Measurements from ENCODE around the gene ZNF787.

ZNF787 gene

DNA sequence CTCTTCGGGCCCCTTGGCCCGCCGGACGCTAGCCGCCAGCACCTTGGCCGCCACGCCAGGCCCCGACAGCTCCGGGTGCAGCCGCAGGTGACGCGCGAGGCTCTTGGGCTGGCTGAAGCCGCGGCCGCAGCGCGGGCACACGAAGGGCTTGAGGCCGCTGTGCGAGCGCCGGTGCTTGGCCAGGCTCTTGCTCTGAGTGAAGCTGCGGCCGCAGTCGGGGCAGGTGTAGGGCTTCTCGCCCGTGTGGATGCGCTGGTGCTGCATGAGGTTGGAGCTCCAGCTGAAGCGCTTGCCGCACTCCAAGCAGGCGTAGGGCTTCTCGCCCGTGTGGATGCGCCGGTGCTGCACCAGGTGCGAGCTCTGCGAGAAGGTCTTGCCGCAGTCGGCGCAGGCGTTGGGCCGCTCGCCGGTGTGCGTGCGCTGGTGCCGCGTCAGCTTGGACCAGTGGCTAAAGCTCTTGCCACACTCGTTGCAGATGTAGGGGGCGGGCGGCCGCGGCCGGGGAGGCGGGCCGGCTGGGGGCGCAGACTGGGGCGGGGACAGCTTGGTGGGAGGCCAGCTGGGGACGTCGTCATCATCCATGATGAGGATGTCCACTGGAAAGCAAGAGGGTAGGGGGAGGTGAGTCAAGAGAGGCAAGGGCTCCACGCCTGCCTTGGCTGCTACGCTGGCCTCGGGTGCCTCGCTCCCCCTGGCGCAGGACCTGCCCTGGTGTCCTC, 32.4 kb downstream of the ZNF787 start:
- H3K4me3 ChIP-seq (replicated peaks; ENCODE audit: insufficient read depth, low read length), result no peak overlapping the region
- no peak for DNase-seq (ENCODE audit: low read depth in 1 of 2, low spot score in 1 of 2)
- TF ChIP-seq SPI1 (IDR thresholded peaks at IDR 0.05; ENCODE audit: borderline replicate concordance, low read depth) (no peak), POLR2AphosphoS5 (IDR thresholded peaks at IDR 0.05; ENCODE audit: low read depth) (no peak), GABPA (IDR thresholded peaks at IDR 0.05; ENCODE audit: low read depth) (no peak)
- TF ChIP-seq, protein P1, sequence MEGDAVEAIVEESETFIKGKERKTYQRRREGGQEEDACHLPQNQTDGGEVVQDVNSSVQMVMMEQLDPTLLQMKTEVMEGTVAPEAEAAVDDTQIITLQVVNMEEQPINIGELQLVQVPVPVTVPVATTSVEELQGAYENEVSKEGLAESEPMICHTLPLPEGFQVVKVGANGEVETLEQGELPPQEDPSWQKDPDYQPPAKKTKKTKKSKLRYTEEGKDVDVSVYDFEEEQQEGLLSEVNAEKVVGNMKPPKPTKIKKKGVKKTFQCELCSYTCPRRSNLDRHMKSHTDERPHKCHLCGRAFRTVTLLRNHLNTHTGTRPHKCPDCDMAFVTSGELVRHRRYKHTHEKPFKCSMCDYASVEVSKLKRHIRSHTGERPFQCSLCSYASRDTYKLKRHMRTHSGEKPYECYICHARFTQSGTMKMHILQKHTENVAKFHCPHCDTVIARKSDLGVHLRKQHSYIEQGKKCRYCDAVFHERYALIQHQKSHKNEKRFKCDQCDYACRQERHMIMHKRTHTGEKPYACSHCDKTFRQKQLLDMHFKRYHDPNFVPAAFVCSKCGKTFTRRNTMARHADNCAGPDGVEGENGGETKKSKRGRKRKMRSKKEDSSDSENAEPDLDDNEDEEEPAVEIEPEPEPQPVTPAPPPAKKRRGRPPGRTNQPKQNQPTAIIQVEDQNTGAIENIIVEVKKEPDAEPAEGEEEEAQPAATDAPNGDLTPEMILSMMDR (IDR thresholded peaks at IDR 0.05; ENCODE audit: insufficient read depth, low read length), result no peak
- H3K27me3 ChIP-seq (ENCODE audit: insufficient read depth, poor library complexity, severe bottlenecking), result no peaks in the 10 kb centered on the region
- H3K27ac ChIP-seq (replicated peaks), result no peak overlapping the region

DNA sequence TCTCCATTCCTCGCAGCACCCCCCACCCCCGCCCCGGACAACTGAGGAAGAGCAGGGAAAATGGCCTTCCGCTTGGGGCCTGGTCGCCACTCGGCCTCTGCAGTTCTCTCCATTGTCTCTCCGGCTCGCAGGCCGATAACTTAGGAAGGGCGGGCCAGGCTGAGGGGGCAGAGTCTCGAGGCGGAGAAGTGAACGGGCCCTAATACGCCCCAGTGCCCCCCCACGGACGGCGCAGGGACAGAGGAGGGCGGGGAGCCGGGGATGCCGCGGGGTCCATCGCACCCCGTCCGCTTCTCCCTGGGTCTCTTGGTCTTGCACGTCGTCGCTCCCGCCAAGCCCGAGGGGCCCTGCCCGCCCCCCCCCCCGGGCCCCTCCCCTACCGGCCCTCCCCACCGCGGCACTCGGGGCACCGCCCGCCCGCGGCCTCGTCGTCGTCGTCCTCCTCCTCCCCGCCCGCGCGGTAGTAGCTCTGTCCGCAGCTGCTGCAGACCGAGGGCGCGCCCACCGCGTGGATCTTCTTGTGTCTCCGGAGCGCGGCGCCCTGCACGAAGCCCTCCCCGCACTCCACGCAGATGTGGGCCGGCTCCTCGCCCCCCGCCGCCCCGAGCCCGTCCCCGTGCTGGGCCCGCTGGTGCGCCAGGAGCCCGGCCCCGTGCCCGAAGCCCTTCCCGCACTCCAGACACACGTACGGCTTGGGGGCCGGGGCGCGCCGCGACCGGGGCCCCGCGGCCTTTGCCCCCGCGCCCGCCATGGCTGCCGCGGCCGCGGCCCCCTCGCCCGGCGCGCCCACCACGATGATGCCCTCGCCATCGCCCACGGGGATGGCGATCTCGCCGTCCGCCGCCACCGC, 33.2 kb downstream of the ZNF787 start:
- no peak for DNase-seq (ENCODE audit: low read depth in 1 of 2, low spot score in 1 of 2)
- Histone ChIP-seq H3K4me3 (replicated peaks; ENCODE audit: insufficient read depth, low read length) (no peak overlapping the region), H3K27me3 (ENCODE audit: insufficient read depth, poor library complexity, severe bottlenecking) (no peaks in the 10 kb centered on the region), H3K27ac (replicated peaks) (no peak overlapping the region)
- TF ChIP-seq, protein P1 (IDR thresholded peaks at IDR 0.05; ENCODE audit: insufficient read depth, low read length), result no peak
- no peak for TF ChIP-seq GABPA (IDR thresholded peaks at IDR 0.05; ENCODE audit: low read depth)
- TF ChIP-seq SPI1 (IDR thresholded peaks at IDR 0.05; ENCODE audit: borderline replicate concordance, low read depth), result no peak
- TF ChIP-seq, protein P2, sequence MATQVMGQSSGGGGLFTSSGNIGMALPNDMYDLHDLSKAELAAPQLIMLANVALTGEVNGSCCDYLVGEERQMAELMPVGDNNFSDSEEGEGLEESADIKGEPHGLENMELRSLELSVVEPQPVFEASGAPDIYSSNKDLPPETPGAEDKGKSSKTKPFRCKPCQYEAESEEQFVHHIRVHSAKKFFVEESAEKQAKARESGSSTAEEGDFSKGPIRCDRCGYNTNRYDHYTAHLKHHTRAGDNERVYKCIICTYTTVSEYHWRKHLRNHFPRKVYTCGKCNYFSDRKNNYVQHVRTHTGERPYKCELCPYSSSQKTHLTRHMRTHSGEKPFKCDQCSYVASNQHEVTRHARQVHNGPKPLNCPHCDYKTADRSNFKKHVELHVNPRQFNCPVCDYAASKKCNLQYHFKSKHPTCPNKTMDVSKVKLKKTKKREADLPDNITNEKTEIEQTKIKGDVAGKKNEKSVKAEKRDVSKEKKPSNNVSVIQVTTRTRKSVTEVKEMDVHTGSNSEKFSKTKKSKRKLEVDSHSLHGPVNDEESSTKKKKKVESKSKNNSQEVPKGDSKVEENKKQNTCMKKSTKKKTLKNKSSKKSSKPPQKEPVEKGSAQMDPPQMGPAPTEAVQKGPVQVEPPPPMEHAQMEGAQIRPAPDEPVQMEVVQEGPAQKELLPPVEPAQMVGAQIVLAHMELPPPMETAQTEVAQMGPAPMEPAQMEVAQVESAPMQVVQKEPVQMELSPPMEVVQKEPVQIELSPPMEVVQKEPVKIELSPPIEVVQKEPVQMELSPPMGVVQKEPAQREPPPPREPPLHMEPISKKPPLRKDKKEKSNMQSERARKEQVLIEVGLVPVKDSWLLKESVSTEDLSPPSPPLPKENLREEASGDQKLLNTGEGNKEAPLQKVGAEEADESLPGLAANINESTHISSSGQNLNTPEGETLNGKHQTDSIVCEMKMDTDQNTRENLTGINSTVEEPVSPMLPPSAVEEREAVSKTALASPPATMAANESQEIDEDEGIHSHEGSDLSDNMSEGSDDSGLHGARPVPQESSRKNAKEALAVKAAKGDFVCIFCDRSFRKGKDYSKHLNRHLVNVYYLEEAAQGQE (IDR thresholded peaks at IDR 0.05; ENCODE audit: insufficient replicate concordance, low read depth), result no peak
- no peak for TF ChIP-seq POLR2AphosphoS5 (IDR thresholded peaks at IDR 0.05; ENCODE audit: low read depth)

DNA sequence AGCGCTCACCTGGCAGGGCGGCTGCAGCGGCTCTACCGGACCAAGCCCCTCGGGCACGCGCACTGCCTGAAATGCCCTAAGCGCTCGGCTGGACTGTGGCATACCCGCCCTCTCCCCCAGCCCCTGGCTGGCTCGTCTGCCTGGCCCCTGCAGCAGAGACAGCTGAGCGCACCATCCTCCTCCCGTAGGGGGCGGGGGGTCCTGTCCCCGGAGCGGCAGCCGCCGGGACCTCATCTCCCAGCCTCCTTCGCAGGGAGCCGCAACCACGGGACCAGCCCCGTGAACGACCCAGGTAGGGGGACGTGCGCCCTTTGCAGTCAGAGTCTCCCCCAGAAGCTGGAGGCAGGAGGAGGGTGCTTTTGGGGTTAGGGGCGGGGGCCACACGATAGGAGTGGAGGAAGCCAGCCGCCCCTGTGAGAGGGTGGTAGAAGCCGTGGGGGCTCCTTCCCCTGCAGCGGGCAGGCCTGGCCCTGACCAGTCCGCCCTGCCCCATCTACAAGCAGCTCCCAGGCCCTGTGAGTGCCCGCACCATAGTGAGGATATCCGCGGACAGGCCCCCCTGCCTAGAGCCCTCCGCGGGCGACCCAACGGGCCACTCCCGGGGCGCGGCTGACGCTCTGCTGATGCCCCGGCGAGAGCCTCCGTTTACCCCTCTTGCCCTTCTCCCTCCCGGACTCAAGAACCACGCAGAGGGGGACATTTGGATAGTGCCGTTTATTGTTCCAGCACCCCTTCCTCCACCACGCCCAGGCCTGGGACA, 34.2 kb downstream of the ZNF787 start:
- Histone ChIP-seq H3K27me3 (ENCODE audit: insufficient read depth, poor library complexity, severe bottlenecking) (no peaks in the 10 kb centered on the region), H3K4me3 (replicated peaks; ENCODE audit: insufficient read depth, low read length) (no peak overlapping the region), H3K27ac (replicated peaks) (no peak overlapping the region)
- TF ChIP-seq, protein P1 (IDR thresholded peaks at IDR 0.05; ENCODE audit: insufficient read depth, low read length), result no peak
- no peak for TF ChIP-seq SPI1 (IDR thresholded peaks at IDR 0.05; ENCODE audit: borderline replicate concordance, low read depth)
- TF ChIP-seq, protein P2 (IDR thresholded peaks at IDR 0.05; ENCODE audit: insufficient replicate concordance, low read depth), result no peak
- TF ChIP-seq GABPA (IDR thresholded peaks at IDR 0.05; ENCODE audit: low read depth), result no peak
- TF ChIP-seq POLR2AphosphoS5 (IDR thresholded peaks at IDR 0.05; ENCODE audit: low read depth), result no peak
- DNase-seq (ENCODE audit: low read depth in 1 of 2, low spot score in 1 of 2), result no peak
